Esophagus squamous epithelium (tissue), 4 donors: ENCODE results near the gene ACSS3.

Source experiments
- POLR2A ChIP-seq, 4 donors: fragments of 450-650 bp; IDR thresholded peaks; one replicate each; pipeline ENCODE4 v1.6.1; 2017; ENCODE audit warnings: antibody characterized with exemption in 4 of 4, mild to moderate bottlenecking in 4 of 4, moderate library complexity in 3 of 4
- TF ChIP-seq, protein P1 (sequence below), 6 experiments: fragments of 450-650 bp in 4 of 6; fragments of 200-600 bp in 2 of 6; sonication (generic) in 2 of 6; IDR thresholded peaks; one replicate each; pipeline ENCODE4 v1.5.1; 2016 to 2019; ENCODE audit warnings: antibody characterized with exemption in 6 of 6, mild to moderate bottlenecking in 4 of 6, moderate library complexity in 4 of 6

DNA sequence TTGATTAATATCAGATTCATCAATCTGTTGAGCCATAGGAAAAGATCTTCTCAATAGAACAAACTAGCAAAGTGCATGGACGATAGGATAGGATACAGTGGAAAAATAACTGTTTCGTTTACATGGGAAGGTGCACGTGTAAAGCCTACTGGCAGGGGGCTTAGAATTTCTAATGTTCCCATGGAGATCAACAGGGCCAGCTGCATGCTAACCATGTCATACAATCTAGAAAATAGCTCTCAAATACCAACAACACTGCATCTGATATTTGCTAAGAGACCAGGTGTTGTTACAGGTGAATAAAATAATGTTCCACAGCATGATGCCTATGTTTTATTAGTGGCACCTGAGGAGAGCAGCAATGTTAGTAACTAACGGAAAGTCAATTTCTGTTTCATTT is 72.5 kb downstream of the ACSS3 start:
- TF ChIP-seq, protein P1, sequence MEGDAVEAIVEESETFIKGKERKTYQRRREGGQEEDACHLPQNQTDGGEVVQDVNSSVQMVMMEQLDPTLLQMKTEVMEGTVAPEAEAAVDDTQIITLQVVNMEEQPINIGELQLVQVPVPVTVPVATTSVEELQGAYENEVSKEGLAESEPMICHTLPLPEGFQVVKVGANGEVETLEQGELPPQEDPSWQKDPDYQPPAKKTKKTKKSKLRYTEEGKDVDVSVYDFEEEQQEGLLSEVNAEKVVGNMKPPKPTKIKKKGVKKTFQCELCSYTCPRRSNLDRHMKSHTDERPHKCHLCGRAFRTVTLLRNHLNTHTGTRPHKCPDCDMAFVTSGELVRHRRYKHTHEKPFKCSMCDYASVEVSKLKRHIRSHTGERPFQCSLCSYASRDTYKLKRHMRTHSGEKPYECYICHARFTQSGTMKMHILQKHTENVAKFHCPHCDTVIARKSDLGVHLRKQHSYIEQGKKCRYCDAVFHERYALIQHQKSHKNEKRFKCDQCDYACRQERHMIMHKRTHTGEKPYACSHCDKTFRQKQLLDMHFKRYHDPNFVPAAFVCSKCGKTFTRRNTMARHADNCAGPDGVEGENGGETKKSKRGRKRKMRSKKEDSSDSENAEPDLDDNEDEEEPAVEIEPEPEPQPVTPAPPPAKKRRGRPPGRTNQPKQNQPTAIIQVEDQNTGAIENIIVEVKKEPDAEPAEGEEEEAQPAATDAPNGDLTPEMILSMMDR (IDR thresholded peaks at IDR 0.05) = no peak
- no peak for TF ChIP-seq POLR2A (IDR thresholded peaks at IDR 0.05)
